Ishikawa (cell line): Measurements from ENCODE around the gene NRXN3.

Source experiments
- CEBPB ChIP-seq: IDR thresholded peaks from 2 replicates; pipeline ENCODE4 v1.6.1; 2012
- CREB1 ChIP-seq: IDR thresholded peaks from 2 replicates; pipeline ENCODE4 v1.6.1; 2012; ENCODE audit warnings: low read depth
- EGR1 ChIP-seq: IDR thresholded peaks from 2 replicates; pipeline ENCODE4 v1.6.1; 2012
- EP300 ChIP-seq: IDR thresholded peaks from 2 replicates; pipeline ENCODE4 v1.6.1; 2012; ENCODE audit warnings: borderline replicate concordance
- FOXM1 ChIP-seq: IDR thresholded peaks from 2 replicates; pipeline ENCODE4 v1.6.1; 2012; ENCODE audit warnings: low read depth, borderline replicate concordance
- NFIC ChIP-seq: IDR thresholded peaks from 2 replicates; pipeline ENCODE4 v1.6.1; 2012
- RAD21 ChIP-seq: IDR thresholded peaks from 2 replicates; pipeline ENCODE4 v1.6.1; 2012; ENCODE audit warnings: low read depth
- TAF1 ChIP-seq: IDR thresholded peaks from 2 replicates; pipeline ENCODE4 v1.6.1; 2012; ENCODE audit warnings: low read depth, mild to moderate bottlenecking
- TCF12 ChIP-seq: IDR thresholded peaks from 2 replicates; pipeline ENCODE4 v1.6.1; 2012; ENCODE audit warnings: low read depth
- TEAD4 ChIP-seq: IDR thresholded peaks from 2 replicates; pipeline ENCODE4 v1.6.1; 2012
- YY1 ChIP-seq: IDR thresholded peaks from 2 replicates; pipeline ENCODE4 v1.6.1; 2012; ENCODE audit warnings: low read depth
- ZBTB7A ChIP-seq: IDR thresholded peaks from 2 replicates; pipeline ENCODE4 v1.6.1; 2012; ENCODE audit warnings: low read depth
- TF ChIP-seq, protein P1 (sequence below): IDR thresholded peaks from 2 replicates; pipeline ENCODE4 v1.6.1; 2012
- TF ChIP-seq, protein P2 (sequence below): IDR thresholded peaks from 2 replicates; pipeline ENCODE4 v1.6.1; 2012; ENCODE audit warnings: low read depth, mild to moderate bottlenecking
- TF ChIP-seq, protein P3 (sequence below): IDR thresholded peaks from 2 replicates; pipeline ENCODE4 v1.6.1; 2012

Gene NRXN3

DNA sequence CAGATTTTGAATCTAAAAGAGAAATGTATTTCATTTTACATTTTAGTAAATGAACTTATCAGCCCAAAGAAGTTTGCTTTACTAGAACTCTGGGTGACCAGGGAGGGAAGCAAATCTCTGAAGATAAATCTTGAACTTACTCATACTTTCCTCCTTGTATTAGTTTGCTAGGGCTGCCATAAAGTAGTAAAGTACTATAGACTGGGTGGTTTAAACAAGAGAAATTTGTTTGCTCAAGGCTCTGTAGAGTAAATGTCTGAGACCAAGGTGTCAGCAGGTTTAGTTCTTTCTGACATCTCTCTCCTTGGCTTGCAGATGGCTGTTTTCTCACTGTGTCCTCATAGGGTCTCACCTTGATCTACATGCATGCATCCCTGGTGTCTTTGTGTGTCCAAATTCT, 1115.1 kb downstream of the NRXN3 start:
- TF ChIP-seq TAF1 (no peak), RAD21 (no peak), EP300 (no peak)

DNA sequence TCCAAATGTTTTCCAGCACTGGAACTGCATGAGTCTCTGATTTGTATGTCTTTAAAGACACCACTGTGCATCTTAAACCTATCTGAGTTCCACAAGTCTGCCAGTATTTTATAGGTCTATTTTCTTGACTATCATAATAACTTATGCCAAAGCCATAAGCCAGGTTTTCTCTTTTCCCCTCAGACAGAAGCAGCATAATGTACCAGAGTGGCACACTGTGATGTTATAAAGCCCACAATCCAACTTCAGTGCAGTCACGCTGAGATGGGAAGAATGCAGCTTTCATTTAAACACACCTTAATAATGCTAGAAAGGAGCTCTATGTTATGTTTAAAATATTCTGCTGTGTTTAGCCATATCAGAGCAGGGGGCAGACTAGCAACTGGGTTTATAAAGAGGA, 1117.8 kb downstream of the NRXN3 start:
- TF ChIP-seq, protein P1, sequence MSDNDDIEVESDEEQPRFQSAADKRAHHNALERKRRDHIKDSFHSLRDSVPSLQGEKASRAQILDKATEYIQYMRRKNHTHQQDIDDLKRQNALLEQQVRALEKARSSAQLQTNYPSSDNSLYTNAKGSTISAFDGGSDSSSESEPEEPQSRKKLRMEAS, result no peak
- no peak for TF ChIP-seq EP300
- TF ChIP-seq TAF1, result no peak

DNA sequence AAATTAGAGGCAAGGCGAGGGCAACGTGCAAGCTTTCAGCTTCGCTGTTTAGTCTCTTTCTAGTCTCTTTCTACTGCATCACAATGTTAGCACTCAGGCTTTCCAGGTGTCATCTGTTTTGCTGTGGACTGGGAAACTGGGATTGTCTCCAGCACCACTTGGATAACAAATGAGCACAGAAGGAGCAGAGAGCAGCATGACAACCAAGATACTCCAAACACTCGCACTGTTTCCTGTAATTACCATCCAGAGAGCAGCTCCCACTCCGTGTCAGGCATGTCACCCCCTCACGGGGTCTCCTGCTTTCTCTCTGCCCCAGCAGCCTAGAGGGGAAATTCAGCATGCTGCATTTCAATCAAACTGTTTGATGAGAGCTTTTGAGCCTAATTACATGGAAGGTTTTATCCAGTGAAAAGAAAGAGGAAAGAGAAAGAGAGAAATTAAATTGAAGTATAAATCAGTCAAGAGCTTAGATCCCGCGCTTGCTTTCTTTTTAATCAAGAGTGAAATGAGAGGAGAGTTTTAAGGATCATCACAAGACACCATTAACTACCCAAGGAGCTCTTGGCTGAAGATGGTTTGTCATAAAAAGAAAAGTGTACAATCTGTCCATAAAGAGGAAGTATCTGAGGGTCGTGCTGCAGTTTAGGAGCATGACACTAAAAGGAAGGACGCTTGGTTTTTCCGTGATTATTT, 1123.5 kb downstream of the NRXN3 start:
- TF ChIP-seq FOXM1, result no peak
- TF ChIP-seq, protein P2, sequence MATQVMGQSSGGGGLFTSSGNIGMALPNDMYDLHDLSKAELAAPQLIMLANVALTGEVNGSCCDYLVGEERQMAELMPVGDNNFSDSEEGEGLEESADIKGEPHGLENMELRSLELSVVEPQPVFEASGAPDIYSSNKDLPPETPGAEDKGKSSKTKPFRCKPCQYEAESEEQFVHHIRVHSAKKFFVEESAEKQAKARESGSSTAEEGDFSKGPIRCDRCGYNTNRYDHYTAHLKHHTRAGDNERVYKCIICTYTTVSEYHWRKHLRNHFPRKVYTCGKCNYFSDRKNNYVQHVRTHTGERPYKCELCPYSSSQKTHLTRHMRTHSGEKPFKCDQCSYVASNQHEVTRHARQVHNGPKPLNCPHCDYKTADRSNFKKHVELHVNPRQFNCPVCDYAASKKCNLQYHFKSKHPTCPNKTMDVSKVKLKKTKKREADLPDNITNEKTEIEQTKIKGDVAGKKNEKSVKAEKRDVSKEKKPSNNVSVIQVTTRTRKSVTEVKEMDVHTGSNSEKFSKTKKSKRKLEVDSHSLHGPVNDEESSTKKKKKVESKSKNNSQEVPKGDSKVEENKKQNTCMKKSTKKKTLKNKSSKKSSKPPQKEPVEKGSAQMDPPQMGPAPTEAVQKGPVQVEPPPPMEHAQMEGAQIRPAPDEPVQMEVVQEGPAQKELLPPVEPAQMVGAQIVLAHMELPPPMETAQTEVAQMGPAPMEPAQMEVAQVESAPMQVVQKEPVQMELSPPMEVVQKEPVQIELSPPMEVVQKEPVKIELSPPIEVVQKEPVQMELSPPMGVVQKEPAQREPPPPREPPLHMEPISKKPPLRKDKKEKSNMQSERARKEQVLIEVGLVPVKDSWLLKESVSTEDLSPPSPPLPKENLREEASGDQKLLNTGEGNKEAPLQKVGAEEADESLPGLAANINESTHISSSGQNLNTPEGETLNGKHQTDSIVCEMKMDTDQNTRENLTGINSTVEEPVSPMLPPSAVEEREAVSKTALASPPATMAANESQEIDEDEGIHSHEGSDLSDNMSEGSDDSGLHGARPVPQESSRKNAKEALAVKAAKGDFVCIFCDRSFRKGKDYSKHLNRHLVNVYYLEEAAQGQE, result no peak
- TF ChIP-seq RAD21, result no peak
- no peak for TF ChIP-seq EP300
- TF ChIP-seq NFIC, result no peak
- TF ChIP-seq YY1, result no peak
- TF ChIP-seq TAF1, result no peak
- TF ChIP-seq TEAD4, result no peak
- no peak for TF ChIP-seq EGR1
- TF ChIP-seq, protein P1, result no peak
- TF ChIP-seq CREB1, result no peak
- TF ChIP-seq, protein P3, sequence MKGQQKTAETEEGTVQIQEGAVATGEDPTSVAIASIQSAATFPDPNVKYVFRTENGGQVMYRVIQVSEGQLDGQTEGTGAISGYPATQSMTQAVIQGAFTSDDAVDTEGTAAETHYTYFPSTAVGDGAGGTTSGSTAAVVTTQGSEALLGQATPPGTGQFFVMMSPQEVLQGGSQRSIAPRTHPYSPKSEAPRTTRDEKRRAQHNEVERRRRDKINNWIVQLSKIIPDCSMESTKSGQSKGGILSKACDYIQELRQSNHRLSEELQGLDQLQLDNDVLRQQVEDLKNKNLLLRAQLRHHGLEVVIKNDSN, result no peak
- no peak for TF ChIP-seq ZBTB7A
- TF ChIP-seq CEBPB, result no peak
- no peak for TF ChIP-seq TCF12

DNA sequence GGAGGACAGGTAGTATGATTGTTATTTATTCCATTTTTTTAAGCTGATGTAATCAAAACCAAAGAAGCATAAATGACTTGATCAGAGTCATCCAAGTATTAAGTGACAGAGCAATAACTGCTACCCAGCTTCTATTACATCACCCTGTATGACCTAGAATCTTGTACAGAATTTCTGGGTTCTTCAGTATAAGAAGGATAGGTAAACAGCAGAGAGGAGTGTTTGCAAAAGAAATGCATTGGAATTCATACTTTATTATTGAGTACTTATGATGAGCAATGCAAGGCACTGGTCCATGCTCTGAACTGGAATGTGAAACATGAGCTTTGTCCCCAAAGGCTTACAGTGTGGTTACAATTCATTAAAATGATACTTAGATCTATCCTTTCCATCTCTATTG, 1124.3 kb downstream of the NRXN3 start:
- TF ChIP-seq TAF1, result no peak
- TF ChIP-seq, protein P2, result no peak
- TF ChIP-seq CEBPB, result no peak
- TF ChIP-seq EGR1, result no peak
- no peak for TF ChIP-seq NFIC
- no peak for TF ChIP-seq EP300
- no peak for TF ChIP-seq FOXM1
- TF ChIP-seq TEAD4, result no peak
- no peak for TF ChIP-seq TCF12
- TF ChIP-seq RAD21, result no peak
- TF ChIP-seq, protein P1, result no peak

DNA sequence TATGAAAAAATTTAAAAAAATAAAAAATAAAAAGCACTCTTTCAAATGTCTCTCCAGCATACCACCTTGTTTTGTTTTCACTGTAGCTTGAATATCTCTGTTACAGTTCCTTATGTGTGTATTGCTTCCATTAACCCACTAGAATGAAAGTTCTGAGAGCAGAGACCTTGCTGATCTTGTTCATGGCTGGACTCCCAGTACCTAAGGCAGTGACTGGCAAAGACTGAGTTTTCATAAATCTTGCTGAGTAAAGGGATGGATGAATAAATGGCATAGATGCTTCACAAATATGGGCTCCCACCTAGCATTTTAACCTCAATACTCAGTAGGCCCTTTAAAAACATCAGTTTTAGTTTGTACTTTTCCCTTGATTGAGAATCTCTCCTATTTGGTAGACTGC, 1125.2 kb downstream of the NRXN3 start:
- TF ChIP-seq RAD21, result no peak
- TF ChIP-seq, protein P2, result no peak
- no peak for TF ChIP-seq YY1
- no peak for TF ChIP-seq TEAD4
- TF ChIP-seq ZBTB7A, result no peak
- TF ChIP-seq TCF12, result no peak
- TF ChIP-seq NFIC, result no peak
- TF ChIP-seq EGR1, result no peak
- no peak for TF ChIP-seq TAF1
- no peak for TF ChIP-seq CEBPB
